Measurements from ENCODE around the gene NETO2.
"Not testable (repeated sequence)": the region's sequence is repeated elsewhere in the genome, so short reads cannot be mapped to it uniquely, and the experiment has no call there.

The NETO2 gene

GRCh38 chr16:47067203-47067602, 76.5 kb downstream of the NETO2 start:
- DNase-seq (ENCODE audit: low read depth in 1 of 2, low spot score in 1 of 2), result no peak

- DNase-seq (ENCODE audit: low read depth in 1 of 2, low spot score in 1 of 2), result no peak
These were observed 77.7 kb downstream of the NETO2 start for GRCh38 chr16:47065766-47066688.

GRCh38 chr16:47064775-47065174, 79.0 kb downstream of the NETO2 start:
- DNase-seq (ENCODE audit: low read depth in 1 of 2, low spot score in 1 of 2), result no peak

DNA sequence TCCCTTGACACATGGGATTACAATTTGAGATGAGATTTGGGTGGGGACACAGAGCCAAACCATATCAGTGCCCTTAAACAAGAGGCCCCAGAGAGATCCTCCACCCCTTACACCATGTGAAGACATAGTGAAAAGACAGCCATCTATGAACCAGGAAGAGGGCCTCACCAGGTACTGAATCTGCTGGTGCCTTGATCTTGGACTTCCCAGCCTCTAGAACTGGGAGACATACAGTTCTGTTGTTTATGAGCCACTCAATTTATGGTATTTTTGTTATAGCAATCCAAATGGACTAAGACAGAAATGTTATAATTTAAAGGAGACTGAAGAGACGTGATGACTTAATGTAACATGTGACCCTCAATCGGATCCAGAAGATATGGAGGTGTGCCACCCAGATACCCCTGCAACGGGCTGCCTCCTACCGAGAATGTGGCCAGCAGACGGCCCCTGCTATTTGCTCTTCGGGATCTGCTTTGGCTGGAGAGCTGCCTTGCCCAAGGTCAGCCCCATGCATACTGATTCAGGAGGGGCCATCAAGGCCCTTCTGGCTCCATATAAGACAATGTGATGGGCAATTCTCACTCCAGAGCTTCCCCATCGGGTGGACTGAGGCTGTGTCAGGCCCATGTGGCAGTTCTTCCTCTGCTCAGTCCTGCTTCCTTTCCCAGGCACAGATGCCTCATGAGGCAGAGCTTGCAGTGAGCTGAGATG, 80.6 kb downstream of the NETO2 start:
- no peak for DNase-seq (ENCODE audit: low read depth in 1 of 2, low spot score in 1 of 2)

DNA sequence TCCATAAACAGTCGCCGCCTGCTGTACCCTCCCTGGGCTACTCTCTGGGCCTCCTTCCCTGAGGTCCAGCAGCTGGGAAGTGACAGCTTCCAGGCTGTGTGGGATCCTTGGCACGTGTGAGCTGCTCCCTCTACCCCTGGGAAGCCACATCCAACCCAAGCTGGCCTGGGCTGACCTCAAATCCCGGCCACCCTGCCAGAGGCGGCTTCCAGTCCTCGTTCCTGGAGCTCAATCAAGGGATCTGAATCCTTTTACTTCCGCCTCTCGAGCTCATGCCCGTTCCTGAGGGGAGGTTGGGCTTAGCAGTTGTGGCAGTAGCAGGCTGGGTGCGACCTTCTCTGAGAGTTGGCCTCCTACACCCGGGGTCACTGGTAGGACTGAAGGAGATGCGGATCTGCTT, 82.5 kb downstream of the NETO2 start:
- DNase-seq (ENCODE audit: low read depth in 1 of 2, low spot score in 1 of 2), result no peak

DNA sequence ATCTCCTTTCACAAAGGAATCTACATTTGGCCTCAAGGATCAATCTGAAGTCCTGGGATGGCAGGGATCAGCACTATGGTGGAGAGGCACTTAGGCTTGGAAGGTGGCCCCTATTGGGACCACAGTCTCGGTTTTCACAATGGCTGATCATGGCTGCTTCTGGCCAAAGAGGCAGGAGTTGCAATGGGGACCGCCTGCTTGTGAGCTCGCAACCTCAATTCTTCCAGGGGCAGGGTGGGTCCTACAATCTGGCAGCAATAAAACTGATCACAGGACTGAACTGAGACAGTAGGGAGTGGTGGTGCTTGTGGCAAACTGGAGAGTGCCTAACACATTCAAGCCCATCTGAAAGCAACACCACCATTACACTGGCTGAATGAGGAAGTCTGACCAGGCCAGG, 83.1 kb downstream of the NETO2 start:
- no peak for DNase-seq (ENCODE audit: low read depth in 1 of 2, low spot score in 1 of 2)

GRCh38 chr16:47059991-47060390, 83.8 kb downstream of the NETO2 start:
- DNase-seq (ENCODE audit: low read depth in 1 of 2, low spot score in 1 of 2), result no peak

DNA sequence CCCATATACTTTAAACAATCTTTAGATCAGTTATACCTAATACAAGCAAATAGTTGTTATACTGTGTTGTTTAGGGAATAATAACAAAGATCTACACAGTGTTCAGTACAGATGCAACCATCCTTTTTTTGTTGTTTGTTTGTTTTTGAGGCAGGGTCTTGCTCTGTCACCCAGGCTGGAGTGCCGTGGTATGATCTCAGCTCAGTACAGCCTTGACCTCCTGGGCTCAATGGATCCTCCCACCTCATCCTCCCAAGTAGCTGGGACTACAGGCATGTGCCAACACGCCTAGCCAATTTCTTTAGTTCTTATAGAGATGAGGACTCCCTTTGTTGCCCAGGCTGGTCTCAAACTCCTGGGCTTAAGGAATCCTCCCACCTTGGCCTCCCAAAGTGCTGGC, 84.6 kb downstream of the NETO2 start:
- DNase-seq (ENCODE audit: low read depth in 1 of 2, low spot score in 1 of 2), result not testable (repeated sequence)

GRCh38 chr16:47058295-47059086, 85.3 kb downstream of the NETO2 start:
- DNase-seq (ENCODE audit: low read depth in 1 of 2, low spot score in 1 of 2), result no peak

DNA sequence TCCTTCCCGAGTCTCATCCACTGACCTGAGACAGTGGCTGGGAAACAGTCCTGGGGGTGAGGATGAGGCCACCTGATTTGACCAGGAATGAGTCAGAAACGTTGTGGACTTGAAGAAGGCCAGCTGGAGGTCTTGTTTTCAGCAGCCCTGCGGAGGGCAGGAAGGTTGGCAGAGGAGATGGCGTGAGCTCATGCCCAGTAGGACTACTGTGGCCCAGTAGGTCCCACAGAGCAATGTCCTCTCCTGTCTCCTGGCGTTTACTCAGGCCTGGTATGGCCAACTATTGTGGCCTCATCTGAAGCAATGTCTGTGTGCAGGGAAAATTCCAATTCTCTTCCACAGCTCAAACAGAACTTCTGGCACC, 86.1 kb downstream of the NETO2 start:
- DNase-seq (ENCODE audit: low read depth in 1 of 2, low spot score in 1 of 2), result no peak

- no peak for DNase-seq (ENCODE audit: low read depth in 1 of 2, low spot score in 1 of 2)
These were observed 86.8 kb downstream of the NETO2 start for GRCh38 chr16:47056688-47057629.

GRCh38 chr16:47056061-47056460, 87.7 kb downstream of the NETO2 start:
- DNase-seq (ENCODE audit: low read depth in 1 of 2, low spot score in 1 of 2), result not testable (repeated sequence)

- DNase-seq (ENCODE audit: low read depth in 1 of 2, low spot score in 1 of 2), result no peak
These were observed 88.4 kb downstream of the NETO2 start for GRCh38 chr16:47055136-47055885.

DNA sequence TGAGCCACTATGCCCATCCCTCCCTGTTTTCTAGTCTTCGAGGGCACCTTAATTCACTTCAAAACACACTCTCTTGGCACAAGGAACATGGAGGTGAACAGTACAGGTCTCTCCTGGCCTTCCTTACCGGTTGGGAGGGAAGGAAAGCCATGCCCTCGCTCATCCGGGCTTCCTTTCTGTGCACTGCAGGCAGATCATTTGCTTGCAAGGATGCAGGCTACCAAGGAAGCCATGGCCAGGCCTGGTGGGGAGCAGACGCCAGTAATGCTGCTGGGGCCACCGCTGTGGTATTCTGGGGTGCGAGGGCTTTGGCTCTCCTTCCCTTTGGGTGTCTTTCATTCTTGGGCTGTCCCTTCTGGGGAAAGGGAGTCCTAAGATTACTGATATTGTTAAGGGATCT, 89.4 kb downstream of the NETO2 start:
- DNase-seq (ENCODE audit: low read depth in 1 of 2, low spot score in 1 of 2), result no peak

DNA sequence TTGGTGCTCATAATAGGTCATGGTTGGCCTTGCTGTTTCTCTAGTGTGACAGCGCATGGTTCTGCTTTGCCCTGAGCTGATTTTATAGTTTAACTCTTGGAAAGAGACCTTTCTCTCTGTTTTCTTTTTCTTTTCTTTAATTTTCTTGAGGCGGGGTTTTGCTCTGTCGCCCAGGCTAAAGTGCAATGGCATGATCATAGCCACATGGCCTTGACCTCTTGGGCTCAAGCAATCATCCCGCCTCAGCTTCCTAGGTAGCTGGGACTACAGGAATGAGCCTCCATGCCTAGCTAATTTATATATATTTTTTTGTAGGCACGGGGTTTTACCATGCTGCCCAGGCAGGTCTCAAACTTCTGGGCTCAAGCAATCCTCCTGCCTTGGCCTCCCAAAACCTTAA, 89.8 kb downstream of the NETO2 start:
- DNase-seq (ENCODE audit: low read depth in 1 of 2, low spot score in 1 of 2), result no peak

- no peak for DNase-seq (ENCODE audit: low read depth in 1 of 2, low spot score in 1 of 2)
These were observed 90.8 kb downstream of the NETO2 start for GRCh38 chr16:47052666-47053640.

DNA sequence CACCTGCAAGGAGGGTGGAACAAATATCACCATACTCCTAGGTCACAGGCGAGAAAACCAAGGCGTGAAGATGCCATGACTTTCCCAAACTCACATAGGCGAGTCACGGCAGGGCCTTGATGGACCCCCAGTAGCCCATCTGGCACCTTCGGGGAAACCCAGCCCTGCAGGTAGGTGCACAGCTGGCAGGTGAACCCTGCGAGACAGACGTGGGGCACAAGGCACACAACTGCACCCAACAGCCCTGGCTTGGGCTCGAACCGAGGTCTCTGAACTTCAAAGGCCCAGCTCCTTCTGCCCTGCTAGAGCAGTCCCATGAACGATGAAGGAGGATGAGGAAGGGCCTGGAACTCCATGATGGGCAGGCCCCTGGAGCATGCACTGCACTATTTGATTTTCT, 92.7 kb downstream of the NETO2 start:
- no peak for DNase-seq (ENCODE audit: low read depth in 1 of 2, low spot score in 1 of 2)

DNA sequence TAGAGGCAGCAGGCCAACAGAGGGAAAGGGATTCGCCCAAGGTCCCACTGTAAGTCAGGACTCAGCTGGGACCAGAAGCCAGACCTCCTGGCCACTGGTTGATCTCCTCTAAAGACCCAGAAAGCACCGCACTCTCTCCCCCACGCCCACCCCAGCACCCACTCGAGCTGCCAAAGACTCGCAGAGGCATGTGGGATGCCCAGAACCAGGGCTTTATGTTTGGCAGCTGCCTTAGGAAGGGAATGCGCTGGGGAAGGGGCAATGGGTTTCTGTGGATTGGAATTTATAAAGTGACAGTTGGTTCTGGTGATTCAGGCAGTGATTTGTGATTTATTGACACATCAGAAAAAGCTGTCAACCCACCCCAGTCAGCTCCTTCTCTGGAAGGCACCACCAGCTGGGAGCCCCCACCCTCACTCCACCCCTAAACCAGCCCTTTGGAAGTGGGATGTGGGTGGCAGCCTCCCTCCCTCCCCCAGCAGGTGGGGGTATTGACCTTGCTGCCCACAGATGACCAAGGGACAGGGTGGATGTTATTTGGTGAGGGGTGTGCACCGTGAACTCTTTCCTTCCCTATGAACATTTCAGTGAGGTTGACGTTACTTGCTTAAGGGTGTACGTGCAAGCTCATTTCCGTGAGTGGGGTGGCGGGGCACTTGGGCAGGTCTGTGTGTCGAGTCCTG, 93.7 kb downstream of the NETO2 start:
- DNase-seq (ENCODE audit: low read depth in 1 of 2, low spot score in 1 of 2), result no peak
